Measurements from ENCODE around the gene MED27.

- TF ChIP-seq CTCF (conservative IDR thresholded peaks at IDR 0.05) (no peak), ZFX (IDR thresholded peaks at IDR 0.05) (no peak)
Observed at GRCh38 chr9:132121021-132121420, 41.4 kb upstream of the MED27 start.

Measured in C4-2B (cell line).